HG03066 (cell line): ENCODE results near the gene PRKAG2.

Experiments used
- ATAC-seq: cut with Tn5 transposase; IDR thresholded peaks from one replicate; pipeline ENCODE4 v1.9.1; 2021; ENCODE audit warnings: low read depth; ENCODE audit not compliant: unreplicated experiment

PRKAG2 gene

DNA sequence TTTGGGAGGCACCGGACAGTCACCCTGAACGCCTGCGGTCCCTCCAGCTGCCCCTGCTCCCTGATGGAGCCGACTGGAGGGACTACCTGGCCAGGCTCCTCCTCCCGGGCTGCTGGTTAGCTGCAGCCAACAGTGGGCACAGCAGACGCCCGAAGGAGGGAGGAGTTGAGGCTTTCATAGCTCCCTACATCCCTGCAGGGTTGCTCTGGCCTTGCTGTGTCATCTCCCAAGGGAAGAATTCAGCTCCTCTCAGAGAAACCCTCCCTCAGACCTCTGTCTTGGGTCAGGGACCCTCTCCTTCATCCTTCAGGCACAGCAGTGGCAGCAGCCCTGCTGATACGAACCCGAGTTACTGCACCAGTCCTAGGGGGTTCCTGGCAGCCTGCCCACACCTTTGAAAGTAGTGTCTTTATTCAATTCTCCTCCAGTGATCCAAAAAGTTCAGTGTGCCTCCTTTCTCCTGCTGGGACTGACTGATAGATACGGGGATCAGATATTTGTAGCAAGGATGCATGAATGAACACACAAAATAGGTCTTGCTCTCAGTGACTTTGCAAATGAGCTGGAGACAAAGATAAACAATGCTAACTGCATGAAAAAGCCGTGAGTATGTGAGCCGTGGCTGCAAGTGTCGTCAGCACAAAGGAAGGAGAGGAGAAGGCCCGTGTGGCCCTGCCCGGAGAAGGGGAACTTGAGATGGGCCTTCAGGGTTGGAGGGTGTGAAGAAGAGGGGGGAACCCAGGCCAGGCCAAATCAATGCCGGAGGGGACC is 136.6 kb downstream of the PRKAG2 start:
- no peak for ATAC-seq

DNA sequence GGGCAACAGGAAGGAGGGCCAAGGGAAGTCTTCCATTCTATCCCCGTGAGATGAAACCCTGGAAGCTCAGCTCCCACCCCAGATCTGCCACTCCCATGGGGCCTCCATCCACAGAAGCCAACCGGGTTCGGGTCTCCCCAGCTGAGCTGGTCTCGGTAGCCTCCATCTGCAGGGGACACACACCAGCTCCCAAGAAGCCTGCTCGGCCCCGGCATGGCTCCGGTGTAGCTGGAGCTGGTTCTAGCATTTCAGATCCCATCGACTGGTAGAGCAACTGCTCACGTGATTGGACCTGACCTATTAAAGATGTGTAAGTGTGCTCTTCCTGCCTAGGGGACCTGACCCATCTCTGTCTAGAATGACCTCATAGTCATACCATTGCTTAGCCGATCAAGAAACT is 138.0 kb downstream of the PRKAG2 start:
- ATAC-seq = no peak

DNA sequence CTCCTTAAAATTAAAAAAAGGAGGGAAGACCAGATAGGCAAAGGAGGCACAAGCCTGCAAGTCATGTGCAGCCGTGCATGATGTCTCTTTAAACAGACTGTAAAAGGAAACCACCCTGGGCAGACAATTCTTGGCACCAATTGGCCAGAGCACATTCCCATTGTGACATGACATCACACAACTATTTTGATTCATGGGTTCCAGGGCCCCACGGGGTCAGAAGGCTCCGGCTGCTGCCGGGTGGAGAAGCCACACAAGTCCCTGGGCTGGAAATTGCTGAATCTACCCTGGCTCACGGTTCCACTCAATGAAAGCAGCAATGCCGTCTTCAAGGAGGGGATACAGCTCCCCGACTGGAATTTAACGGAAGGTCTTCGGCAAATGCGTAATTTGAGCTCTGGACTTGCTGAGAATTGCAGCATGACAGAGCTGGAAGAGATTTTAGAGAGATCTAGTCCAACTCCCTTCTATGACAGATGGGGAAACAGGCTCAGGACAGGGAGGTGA is 140.5 kb downstream of the PRKAG2 start:
- ATAC-seq = no peak

- no peak for ATAC-seq
Observed at GRCh38 chr7:151735851-151736402, 141.0 kb downstream of the PRKAG2 start.

- ATAC-seq = no peak
Observed at GRCh38 chr7:151735186-151735850, 141.6 kb downstream of the PRKAG2 start.

DNA sequence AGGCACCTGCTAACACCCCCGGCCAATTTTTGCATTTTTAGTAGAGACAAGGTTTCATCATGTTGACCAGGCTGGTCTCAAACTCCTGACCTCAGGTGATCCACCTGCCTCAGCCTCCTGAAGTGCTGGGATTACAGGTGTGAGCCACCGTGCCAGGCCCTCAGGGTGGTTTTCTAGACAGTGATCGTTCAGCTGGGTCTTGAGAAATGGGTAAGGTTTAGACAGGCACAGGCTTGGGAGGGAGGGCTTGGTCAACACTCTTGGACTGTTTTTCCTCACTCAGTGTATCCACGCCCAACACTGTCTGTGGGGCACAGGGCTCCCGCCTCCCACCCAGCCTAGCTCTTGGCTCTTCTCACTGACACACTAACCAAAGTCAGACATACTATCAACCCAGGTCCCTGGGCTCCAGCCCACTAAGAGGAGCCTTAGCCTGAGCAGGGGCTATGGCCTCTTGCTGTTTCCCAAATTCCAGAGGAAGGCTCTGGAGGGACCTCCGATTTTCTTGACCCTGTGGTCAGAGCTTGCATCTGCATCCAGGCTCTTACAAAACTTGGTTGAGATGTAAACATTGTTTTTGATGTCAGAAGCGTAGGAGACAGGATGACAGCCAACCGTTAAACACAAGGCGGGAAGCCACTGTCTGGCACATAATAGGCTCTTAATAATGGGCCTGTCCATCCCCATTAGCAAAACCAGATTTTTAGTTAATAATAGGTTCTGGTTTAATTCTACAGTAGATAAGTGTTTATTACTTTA is 143.9 kb downstream of the PRKAG2 start:
- ATAC-seq = no peak

DNA sequence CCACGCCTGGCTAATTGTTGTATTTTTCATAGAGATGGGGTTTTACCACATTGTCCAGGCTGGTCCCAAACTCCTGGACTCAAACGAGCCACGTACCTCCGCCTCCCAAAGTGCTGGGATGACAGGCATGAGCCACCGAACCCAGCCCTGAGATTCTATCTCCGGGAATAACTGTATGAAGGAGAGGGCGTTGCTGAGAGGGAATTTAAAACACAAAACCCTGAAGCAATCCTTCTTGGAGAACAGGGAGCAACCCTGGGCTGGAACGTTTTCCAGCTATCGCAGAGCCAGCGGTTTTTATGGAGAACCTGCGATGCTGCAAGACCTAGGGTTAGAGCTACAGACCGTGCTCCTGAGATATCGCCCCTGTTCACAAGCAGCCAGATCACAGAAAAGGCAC is 144.6 kb downstream of the PRKAG2 start:
- ATAC-seq = no peak

DNA sequence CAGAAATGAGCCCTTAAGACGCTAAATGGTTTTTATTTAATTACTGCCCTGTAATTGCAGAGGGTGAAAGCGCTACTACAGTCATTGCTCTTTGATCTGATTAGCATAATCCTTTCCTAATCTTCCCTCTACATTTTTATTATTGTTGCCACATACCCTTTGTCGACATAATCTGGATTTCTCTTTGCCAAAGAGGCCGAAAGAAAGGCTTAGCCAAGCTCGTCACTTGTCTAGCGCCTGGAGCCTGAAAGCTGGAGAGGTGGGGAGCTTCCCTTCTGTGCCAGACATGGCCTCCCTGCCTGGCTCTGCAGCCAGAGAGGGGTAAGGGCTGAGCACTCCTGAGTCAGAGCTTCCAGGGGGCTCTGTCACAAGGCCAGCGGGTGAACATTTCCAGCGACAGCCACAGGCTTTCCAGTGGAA is 145.9 kb downstream of the PRKAG2 start:
- no peak for ATAC-seq

DNA sequence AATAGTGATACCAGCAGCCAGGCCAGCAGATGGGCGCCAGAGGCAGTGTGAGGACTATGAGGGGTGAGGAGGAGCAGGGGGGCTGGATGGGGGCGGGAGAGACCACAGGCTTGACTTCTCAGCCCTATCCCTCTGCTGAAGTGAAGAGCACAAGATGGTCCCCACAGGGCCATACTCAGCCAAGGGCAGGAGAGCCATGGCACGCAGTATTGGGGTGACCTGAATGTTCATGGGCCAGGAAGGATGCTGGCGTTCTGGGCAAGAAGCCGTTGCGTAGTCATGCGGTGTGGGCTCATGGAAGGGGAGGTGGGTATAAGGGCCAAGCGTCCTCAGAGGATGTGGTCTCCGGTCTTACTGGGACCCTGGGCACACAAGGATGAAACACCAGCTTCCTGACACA is 146.3 kb downstream of the PRKAG2 start:
- ATAC-seq = no peak

DNA sequence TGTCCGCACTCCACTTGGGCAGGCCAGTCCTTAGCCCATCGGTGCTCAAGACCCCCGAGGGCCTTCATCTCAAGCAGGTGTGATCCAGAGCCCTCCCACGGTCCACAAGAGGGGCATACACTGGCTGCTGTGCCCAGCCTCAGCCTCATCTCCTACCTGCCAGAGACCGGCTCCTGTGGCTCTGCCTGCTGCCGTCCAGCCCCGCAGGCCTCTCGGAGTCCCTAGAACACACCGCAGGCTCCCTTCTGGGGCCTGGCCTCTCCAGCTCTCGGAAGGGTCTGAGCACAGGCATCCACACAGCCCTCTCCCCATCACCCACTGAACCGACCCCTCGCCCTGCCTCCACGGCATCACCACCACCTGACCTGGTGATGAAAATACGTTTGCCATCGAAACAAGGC is 147.4 kb downstream of the PRKAG2 start:
- ATAC-seq = no peak

DNA sequence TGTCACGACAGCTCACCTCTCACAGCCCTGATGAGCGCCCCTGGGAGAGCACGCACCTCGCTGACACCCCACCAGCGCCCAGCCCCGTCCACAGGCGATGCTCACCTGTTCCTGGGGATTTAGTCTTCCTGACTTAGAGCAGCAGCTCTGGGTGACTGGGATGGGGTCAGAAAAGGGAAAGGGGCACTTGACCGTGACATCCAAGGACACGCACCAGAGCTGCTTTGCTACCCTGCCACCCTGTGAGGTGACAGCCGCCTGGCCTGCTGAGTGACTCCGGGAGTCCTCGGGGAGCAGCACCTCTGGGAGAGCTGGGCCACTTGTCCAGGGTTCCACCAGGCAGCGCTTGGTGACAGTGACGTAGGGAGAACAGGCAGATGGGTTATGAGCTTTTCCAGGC is 148.2 kb downstream of the PRKAG2 start:
- no peak for ATAC-seq

DNA sequence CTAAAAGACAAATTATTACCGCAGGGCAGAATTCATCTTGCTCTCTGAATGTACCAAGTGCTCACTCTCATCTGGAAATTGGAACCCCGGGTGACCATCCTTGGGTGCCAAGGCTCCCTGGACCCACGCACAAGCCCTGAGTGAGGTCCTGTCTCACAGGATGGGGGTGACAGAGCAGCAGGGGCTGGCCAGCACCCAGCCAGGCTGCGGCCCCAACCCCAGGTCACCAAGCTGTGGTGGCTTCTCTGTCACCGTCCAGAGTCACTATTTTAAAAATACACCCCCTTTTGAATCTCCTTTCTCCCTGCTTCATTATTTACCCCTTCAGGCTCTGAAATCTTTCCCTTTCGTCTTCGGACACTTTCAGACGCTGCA is 148.6 kb downstream of the PRKAG2 start:
- ATAC-seq = no peak

DNA sequence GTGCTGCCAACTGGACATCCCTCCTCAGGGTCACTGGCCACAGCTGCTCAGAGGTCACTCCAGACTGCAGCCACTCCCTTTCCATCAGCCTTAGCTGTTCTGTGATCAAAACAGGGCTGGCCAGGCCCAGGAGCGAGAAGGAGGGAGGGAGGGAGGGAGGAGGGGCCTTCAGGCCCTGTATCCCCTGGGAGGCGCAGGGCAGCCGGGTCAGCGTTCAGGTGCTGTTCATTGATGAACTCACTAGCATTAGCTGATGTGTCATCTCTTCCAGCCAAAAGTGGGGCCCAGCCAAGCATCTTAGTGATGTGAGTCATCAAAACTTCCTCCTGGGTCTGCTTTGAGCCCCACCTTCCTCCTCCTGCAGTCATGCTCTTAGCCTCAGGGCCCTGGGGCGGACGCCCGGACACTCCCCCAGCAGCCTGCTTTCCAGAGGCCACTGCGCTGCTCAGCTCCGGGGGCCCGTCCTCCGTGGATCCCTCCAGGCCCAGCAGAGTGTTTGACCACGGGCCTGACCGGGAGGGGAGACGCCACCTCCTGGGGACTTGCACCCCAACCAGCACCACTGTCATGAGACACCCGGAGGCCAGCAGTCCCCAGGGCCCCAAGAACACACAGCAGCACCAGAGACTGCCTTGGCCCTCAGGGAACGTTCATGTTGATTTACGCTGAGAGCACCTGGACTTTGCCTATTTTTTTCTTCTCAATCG is 149.2 kb downstream of the PRKAG2 start:
- no peak for ATAC-seq

GRCh38 chr7:151726652-151727578 is 150.0 kb downstream of the PRKAG2 start:
- no peak for ATAC-seq

DNA sequence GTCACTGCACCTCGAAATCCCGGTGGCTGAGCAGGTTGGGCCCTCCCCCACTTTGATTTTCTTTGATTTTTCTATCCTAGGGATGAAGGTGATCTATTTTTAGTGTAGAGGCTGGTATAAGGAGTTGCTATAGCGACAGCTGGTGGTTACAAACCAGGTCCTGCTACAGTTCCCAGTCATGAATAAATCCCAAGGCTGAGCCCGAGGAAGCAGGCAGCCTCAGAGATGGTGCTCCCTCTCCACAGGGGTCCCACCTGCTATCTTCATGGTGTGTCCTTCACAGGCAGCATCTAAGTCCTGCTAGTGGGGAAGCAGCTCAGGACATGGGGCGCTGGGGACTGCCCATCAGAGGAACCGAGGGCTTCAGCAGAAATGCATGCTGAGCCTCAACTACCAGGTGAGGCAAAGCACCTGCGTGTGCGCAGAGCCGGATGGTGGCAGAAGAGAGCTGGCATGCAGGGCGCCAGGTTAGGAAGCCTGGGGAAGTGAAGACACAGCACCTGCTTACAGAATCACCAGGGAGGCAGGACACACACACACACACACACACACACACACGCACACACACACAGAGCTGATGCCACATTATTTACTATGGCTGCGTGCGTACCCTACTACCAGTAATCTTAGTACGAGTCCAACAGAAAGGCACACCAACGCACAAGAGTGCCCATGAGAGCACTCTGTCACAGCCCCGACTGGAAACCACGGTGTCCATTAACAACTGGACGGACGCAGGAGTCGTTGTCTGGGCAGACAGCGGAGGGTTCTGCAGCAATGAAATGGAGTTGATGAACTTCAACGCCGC is 150.9 kb downstream of the PRKAG2 start:
- ATAC-seq = no peak

DNA sequence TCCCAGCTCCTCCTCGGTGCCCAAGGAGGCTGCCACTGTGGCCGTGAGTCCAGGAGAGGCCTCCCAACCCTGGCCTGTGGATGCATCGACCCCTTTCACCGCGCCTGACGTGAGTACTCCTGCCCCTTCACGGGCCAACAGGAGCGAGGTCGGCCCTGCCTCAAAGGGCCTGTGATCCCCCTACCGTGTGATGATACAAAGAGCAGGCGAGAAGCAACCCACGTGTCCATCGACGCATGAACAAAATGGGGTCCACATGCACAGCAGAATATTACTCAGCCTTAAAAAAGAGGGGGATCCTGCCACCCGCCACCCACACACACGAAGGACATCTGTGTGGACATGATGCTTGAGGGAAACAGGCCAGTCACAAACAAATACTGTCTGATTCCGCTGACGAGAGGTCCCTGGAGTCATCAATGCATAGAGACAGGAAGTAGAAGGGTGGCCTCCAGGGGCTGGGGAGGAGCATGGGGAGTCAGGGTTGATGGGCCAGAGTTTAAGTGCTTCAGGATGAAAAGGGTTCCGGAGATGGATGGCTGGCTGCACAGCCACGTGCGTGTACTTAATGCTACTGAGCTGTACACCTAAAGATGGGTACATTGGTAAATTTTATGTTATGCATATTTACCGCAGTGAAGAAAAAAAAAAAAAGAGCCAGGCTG is 151.9 kb downstream of the PRKAG2 start:
- ATAC-seq = no peak

GRCh38 chr7:151724250-151724915 is 152.5 kb downstream of the PRKAG2 start:
- no peak for ATAC-seq

GRCh38 chr7:151723321-151723720 is 153.6 kb downstream of the PRKAG2 start:
- ATAC-seq = no peak
